Activated T-helper 9 cell treated with anti-CD3 and anti-CD28 coated beads, Interleukin-2, amount 50 U/mL, for 16 hours (primary cell): ENCODE data around the gene RGS16.

ENCODE experiments used
- DNase-seq: peaks from one replicate; pipeline ENCODE4 v3.0.0-alpha.2; 2020; ENCODE audit warnings: low read depth

The RGS16 gene

GRCh38 chr1:182580736-182581135 lies 23.5 kb downstream of the RGS16 start:
- DNase-seq, result no peak

DNA sequence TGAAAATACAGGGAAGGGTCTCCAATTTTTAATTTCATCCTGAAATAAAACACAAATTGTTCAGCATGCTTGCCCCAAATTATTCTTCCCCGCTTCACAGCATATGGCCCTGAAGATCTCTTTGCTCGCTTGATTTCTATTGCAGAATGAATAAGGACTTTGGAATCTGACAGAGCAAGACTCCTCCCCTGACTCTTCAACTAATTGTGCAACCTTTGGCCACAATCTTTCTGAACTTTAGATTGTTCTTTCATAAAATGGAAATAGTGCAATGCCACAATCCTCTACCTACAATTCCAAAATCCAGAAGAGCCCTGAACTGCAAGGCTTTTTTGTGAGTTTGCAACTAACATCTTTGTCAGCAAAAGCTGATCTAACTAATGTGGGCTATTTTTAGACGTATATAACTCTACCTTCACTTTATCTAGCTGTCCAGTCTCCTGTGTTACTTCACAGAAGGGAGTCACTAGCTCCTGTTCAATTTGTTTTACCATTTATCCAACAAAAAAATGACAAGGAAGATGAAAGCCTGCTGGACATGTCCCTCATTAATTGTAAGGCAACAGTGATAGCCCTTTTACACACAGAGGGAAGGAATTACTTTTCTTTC lies 28.5 kb downstream of the RGS16 start:
- DNase-seq, result no peak

- DNase-seq, result no peak
Measured at GRCh38 chr1:182574156-182574555, 30.0 kb downstream of the RGS16 start.

DNA sequence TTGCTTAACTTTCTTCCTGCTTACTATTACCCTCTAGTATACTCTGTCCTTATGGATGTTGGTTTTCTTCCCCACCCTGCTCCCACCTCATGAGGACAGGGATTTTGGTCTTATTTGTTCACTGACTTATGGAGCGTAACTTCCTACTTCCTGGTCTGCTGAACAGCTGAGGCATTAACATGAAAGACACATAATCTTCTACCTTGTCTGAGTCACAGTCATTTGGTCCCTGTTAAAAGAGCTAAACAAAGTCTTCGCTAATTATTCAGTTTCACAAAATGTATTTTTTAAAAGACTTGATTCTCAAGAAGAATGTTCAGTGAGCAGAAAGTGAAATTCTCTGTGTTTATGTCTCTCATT lies 33.6 kb downstream of the RGS16 start:
- no peak for DNase-seq

DNA sequence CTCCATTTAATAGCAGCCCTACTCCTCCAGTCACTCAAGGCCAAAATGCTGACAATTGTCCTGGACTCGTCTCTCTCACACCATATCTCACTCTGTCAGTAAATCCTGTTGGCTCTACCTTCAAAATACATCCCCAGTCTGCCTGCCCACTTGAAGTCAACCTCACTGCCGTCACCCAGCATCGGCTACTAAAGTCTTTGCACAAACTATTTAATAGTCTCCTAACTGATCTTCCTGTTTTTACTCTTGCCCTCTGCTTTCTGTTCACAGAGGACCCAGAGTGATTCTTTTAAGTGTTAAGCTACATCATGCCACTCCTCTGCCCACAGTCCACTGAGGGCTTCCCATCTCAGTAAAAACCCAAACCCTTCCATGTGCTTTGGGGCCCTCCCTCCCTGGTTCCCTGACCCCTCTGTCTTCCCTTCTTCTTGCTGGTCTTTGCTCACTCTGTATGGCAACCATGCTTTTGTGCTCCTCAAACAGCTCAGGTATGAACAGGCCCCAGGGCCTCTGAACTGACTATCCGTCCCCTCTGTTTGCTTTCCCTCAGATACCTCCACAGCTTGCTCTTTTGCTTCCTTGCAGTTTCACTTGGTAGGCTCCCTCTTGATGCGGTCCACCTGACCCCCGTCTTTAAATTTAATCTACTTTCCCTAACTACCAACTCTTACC lies 34.1 kb downstream of the RGS16 start:
- no peak for DNase-seq

GRCh38 chr1:182568647-182569284 lies 35.4 kb downstream of the RGS16 start:
- no peak for DNase-seq

DNA sequence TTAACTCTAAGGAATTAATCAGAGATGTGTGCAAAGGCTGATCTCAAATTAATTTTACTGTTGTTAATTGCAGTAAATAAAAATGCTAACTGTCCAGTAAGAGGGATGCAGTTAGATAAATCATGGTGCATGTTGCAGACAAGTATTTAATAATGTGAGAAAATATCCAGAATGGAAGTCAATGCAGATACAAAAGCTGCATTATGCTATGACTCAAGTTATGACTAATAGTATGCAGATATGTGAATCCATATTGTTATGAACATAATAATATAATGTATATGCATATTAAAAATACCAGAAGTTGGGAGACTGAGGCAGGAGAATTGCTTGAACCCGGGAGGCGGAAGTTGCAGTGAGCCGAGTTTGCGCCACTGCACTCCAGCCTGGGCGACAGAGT lies 36.6 kb downstream of the RGS16 start:
- DNase-seq, result no peak

GRCh38 chr1:182565537-182565936 lies 38.7 kb downstream of the RGS16 start:
- DNase-seq, result no peak

- no peak for DNase-seq
Measured at GRCh38 chr1:182564406-182565004, 39.7 kb downstream of the RGS16 start.

- DNase-seq, result no peak
Measured at GRCh38 chr1:182563095-182563494, 41.1 kb downstream of the RGS16 start.

GRCh38 chr1:182561456-182561855 lies 42.7 kb downstream of the RGS16 start:
- DNase-seq, result no peak

- no peak for DNase-seq
Measured at GRCh38 chr1:182560392-182560984, 43.7 kb downstream of the RGS16 start.

- DNase-seq, result no peak
Measured at GRCh38 chr1:182556279-182556678, 47.9 kb downstream of the RGS16 start.

DNA sequence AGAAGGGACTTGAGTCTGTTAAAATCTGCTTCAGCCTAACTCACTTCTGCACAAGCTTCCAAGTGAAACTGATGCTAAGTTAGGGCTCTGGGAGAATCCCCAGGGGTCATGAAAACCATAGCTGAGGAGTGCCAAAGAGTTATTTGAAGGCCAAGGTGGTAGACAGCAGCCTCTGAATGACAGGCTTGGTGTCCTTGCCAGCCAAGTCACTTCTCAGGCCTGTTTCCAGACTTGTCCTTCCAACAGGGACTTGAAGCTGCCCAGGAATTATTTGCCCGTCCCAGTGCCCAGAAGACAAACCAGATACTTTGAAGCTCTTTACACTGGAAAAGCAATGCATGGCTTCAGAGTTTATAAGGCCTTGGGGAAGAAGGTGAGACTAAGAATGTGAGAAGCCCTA lies 48.7 kb downstream of the RGS16 start:
- DNase-seq, result no peak

DNA sequence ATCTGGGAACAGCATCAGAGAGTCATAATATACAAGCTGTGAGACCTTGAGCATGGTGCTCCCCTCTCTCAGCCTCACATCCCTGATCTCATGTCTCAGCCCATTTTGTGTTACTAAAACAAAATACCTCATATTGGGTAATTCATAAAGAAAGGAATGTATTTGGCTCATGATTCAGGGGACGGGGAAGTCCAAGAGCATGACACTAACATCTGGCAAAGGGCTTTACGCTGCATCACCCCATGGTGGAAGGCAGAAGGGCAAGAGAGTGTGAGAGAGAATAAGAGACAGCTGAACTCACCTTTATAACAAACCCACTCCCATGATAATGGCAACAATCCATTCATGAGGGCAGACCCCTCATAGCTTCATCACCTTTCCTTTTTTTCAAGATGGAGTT lies 51.7 kb downstream of the RGS16 start:
- DNase-seq, result no peak

GRCh38 chr1:182549811-182550210 lies 54.4 kb downstream of the RGS16 start:
- DNase-seq, result no peak

DNA sequence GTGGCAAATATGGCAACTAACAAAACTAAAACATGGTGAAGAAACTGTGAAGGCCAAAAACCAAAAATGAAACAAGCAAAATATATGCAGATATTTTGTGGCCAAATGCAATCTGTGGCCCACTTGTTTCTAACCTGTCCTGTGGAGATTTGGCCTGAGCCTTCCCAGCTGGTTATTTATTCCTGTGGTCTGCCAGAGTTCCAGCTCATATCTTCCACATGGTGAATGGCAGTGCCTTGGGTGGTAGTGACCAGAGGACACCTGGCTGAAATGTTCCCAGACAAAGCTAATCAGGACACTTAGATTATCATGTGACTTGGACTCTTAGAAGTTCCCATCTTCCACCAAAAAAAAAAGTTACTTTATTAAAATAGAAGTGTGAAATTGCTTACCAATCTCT lies 54.8 kb downstream of the RGS16 start:
- DNase-seq, result no peak
